ENCODE data around the gene PDIA4.

DNA sequence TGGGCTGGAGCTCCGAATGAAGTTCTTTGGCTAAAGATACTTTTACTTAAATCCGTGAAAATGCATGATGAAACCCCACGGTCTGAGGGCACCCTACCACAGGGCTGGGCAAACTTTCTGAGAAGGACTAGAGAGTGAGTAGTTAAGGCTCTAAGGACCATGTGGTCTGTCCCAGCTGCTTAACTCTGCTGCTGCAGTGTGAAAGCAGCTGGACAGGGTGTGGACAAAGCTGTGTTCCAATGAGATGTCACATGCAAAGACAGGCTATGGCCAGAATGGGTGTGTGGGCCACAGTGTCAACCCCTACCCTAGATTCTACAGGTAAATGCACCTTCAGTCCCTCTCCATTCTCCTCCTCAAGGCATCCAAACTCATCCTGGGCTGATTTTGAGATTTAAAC is 18.8 kb downstream of the PDIA4 start:
- TF ChIP-seq CTCF (IDR thresholded peaks at IDR 0.05) (no peak), POLR2A (IDR thresholded peaks at IDR 0.05) (no peak)
